Measurements from ENCODE around the gene SCN8A. TPM values are rescaled to one million over a fixed set of nuclear protein-coding genes. Genes with fewer than 3 reads are reported as not detected.
A peak's percentile ranks its signal among the peaks of the same experiment; 100 is the strongest.

SCN8A gene
- total and polyA plus RNA-seq, 7 donors, result under 0.01 to 2.1 (median 0.71) TPM

DNA sequence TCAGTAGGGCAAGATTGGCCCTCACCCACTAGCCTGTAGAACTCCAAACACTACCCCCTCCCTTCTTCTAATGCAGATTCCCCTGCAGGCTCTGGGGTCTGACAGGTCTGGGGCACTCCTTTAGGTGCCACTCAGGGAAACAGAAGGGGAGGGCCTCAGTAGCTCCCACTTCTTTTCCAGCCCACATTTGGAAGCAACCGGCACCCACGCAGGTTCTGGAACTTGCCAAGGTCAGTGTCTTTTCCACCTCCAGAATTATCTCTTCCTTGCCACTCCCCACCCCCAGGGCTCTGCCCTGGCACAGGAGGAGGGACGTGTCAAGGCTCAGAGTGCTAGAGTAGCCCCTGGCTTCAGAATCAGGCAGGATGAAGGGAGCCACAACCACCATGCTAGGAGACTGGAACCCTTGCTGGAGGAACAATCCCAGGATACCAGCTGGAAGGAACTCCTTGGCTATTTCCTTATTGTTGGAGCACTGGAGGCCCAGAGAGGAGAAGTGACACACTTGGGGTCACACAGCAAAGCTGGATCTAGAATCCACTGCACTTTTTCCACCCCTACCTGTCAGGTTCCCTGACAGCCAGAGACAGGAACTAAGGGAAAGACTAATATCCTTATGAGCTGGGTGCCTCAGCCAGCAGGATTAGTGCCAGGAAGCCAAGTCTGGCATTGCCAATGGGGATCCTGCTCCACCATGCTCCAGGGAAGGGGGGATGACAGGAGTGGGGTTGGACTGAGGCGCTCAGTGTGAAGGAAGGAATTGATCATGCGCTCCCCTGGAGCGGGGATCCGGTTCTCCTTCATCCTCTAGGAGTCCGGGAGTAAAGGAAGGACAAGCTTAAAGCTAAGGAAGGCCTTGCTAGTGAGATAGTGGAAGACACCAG lies 259.3 kb downstream of the SCN8A start:
- peaks cover 34 to 37% (median 36%) of the 10 kb centered on the region in 3 donors for H3K27me3 ChIP-seq
- H3K4me3 ChIP-seq, result no peak overlapping the region

GRCh38 chr12:51850965-51851299 lies 259.9 kb downstream of the SCN8A start:
- TF ChIP-seq CTCF (IDR thresholded peaks at IDR 0.05) (no peak), EP300 (IDR thresholded peaks at IDR 0.05) (no peak), POLR2AphosphoS5 (IDR thresholded peaks at IDR 0.05) (no peak), POLR2A (IDR thresholded peaks at IDR 0.05) (no peak)
- peaks cover 3 to 33% (median 32%) of the 10 kb centered on the region in 4 donors for H3K4me1 ChIP-seq
- intact Hi-C loops (cut with DNase I), result no loop called here
- H3K36me3 ChIP-seq, result no peaks in the 10 kb centered on the region
- H3K27ac ChIP-seq, result no peak overlapping the region
- no peaks in the 10 kb centered on the region for H3K9me3 ChIP-seq
- H3K4me3 ChIP-seq, result no peak overlapping the region
- H3K27me3 ChIP-seq, result peaks cover 28 to 31% (median 30%) of the 10 kb centered on the region in 3 donors
- DNase-seq, result no peak
- 79 to 84% methylated on average over 4 of the region's 4 CpGs for WGBS, 2 donors

More for the DNA sequence above, 259.3 kb downstream of the SCN8A start:
- intact Hi-C loops (cut with DNase I), result no loop called here
- H3K27ac ChIP-seq, result peak overlapping the region in 1 of 4 donors; percentile 59
- H3K4me1 ChIP-seq, result peaks cover 3 to 32% (median 27%) of the 10 kb centered on the region in 4 donors
- WGBS, 2 donors, result 88% methylated on average over 8 of the region's 8 CpGs
- no peaks in the 10 kb centered on the region for H3K9me3 ChIP-seq
- no peak for TF ChIP-seq CTCF (IDR thresholded peaks at IDR 0.05)
- no peak for TF ChIP-seq EP300 (IDR thresholded peaks at IDR 0.05)
- no peak for TF ChIP-seq POLR2A (IDR thresholded peaks at IDR 0.05)
- no peak for TF ChIP-seq POLR2AphosphoS5 (IDR thresholded peaks at IDR 0.05)
- DNase-seq, result no peak
- no peaks in the 10 kb centered on the region for H3K36me3 ChIP-seq

GRCh38 chr12:51851413-51852124 lies 260.5 kb downstream of the SCN8A start:
- Histone ChIP-seq H3K4me3 (no peak overlapping the region), H3K4me1 (peaks cover 2 to 32% (median 30%) of the 10 kb centered on the region in 4 donors), H3K27me3 (peaks cover 21 to 32% (median 25%) of the 10 kb centered on the region in 3 donors), H3K36me3 (no peaks in the 10 kb centered on the region), H3K9me3 (no peaks in the 10 kb centered on the region), H3K27ac (peak overlapping the region in 1 of 4 donors; percentile 7)
- DNase-seq, result no peak
- WGBS, 2 donors, result 49 to 57% methylated on average over 8 of the region's 8 CpGs
- intact Hi-C loops (cut with DNase I), result no loop called here
- TF ChIP-seq EP300 (IDR thresholded peaks at IDR 0.05) (no peak), POLR2AphosphoS5 (IDR thresholded peaks at IDR 0.05) (no peak), CTCF (IDR thresholded peaks at IDR 0.05) (no peak)

DNA sequence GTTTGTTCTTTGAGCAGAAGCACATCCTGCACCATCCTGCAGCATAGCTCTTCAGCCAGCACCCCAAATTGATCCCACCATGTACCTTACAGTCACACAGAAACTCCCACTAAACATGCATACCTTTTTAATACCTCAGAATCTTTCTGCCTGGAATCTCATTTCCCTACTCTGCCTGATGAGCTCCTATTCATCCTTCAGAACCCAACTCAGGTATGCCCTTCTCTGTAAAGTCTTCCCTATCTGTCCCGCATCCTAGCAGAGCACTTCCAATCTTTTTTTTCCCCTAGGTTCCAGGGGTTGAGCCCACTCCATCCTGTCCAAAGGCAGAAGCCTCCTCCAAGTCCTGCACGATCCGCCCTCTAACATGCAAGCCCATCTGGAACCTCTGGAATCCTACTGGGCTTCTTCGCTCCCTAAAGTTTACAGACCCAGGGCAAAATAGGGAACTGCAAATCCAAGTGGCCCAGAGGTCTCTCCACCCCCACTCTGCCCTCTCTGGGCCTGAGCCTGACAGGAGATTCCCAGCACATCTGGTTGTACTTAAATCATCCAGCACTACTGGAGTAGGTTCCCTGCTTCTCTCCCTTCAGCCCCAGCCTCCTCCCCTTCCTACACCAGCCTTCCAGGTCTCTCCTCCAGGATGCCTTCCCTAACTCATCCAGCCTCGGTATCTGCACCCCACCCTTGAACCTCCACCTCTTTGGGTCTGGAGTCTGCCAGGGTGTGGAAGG lies 261.5 kb downstream of the SCN8A start:
- H3K4me1 ChIP-seq, result peaks cover 0 to 22% (median 20%) of the 10 kb centered on the region in 4 donors
- no peak overlapping the region for H3K4me3 ChIP-seq
- peaks cover 11 to 26% (median 15%) of the 10 kb centered on the region in 3 donors for H3K27me3 ChIP-seq
- intact Hi-C loops (cut with DNase I), result no loop called here
- no peak for DNase-seq
- no peak overlapping the region for H3K27ac ChIP-seq
- 83 to 84% methylated on average over 5 of the region's 5 CpGs for WGBS, 2 donors
- no peaks in the 10 kb centered on the region for H3K36me3 ChIP-seq
- TF ChIP-seq POLR2A (IDR thresholded peaks at IDR 0.05) (no peak), EP300 (IDR thresholded peaks at IDR 0.05) (no peak), CTCF (IDR thresholded peaks at IDR 0.05) (no peak), POLR2AphosphoS5 (IDR thresholded peaks at IDR 0.05) (no peak)
- H3K9me3 ChIP-seq, result no peaks in the 10 kb centered on the region
